NCI-H2196 (cell line): ENCODE data around the gene FMN2.

Experiments
- DNase-seq: peaks from one replicate; lab custom pipeline; 2025; ENCODE audit not compliant: unreplicated experiment; lab: John Stamatoyannopoulos, UW

Gene FMN2

DNA sequence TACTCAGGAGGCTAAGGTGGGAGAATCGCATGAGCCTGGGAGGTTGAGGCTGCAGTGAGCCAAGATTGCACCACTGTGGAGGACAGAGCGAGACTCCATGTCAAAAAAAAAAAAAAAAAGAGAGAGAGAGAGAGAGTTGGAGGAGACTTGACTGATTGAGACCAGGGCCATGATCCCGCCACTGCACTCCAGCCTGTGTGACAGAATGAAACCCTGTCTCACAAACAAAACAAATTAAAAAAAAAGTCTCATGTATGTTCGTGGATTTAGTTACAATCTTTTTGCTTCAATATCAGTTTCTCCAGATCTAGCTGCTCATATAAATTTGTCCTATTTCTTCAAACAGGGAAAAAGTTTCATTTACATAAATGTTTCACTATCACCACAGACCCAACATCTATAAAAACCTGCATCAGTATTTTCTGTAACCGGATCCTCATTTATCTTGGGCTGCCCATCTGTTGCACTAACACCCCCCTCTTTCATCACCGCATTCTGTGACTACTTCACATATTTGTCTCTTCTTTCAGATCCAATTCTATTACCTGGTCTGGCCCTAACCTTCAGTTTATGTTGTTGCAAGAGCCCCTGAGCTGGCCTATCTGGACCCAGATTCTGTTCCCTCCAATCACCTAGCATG, 393.2 kb downstream of the FMN2 start:
- DNase-seq, result no peak

DNA sequence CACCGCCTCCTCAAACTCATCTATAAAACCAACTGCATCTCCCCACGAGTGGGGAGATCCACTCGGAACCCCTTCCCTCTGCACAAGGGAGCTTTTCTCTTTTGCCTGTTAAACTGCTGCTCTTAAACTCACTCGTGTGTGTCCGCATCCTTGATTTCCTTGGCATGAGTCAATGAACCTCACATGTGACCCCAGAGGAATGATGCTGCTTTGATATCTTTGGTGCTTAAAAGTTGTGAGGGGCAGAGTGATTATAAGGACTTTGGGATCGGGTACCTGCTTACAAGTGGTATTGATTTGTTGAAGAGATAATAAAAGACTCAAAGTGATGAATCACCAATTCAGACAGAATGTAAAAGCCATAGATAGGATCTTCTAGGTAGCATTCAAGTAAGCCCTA, 394.9 kb downstream of the FMN2 start:
- no peak for DNase-seq

DNA sequence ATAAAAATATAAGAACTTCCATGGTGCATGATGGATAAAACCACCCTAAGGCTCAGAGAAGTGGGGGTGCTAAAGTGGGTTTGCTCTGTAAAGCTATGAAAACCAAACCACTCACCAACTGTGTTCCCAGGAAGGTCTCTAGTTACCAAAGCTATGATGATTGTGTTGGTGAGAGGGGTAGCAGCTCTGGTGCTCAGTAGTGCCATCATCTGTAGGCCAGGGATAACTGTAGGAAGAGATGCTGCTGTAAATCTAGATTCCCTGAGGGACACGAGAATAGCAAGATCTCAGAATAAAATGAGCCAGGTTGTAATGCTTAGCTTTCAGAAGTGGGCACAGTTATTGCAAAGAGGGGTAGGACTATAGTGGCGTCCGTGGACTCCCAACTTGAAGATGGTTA, 395.8 kb downstream of the FMN2 start:
- no peak for DNase-seq

DNA sequence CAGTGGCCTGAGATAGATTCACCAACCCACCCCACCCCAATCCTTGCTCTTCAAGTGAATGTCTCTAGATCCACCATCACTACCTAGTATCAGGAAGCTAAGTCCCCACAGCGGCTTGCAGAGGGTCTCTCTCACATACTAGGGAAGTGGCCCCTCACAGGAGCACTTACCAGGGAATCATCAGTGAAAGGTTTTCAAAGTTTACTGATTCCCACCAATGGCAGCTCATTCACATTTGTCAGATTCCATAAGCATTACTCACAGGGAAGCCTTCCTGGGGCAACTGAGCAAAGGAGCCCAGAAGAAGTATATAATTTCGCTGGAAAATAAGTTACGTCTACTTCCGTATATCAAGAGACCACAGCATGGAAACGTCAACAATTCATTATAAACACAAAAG, 399.5 kb downstream of the FMN2 start:
- DNase-seq, result no peak

DNA sequence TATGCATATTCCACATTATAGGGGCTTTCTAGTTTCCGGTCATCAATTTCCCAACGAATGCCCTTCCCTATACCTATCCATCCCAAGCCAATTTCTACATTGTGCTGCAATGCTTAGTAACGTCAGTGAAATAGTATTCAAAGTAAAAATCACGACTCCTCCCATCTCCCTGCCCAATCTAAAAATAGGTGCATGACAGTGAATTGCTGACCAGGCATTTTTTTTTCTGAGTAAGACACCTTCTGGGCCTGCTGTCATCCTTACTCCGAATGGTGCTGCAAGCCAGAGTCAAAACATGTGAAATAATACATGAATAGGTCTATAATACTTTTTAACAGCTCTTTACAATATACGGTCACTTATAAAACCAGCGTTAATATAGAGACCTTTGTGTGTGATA, 400.1 kb downstream of the FMN2 start:
- DNase-seq, result no peak

DNA sequence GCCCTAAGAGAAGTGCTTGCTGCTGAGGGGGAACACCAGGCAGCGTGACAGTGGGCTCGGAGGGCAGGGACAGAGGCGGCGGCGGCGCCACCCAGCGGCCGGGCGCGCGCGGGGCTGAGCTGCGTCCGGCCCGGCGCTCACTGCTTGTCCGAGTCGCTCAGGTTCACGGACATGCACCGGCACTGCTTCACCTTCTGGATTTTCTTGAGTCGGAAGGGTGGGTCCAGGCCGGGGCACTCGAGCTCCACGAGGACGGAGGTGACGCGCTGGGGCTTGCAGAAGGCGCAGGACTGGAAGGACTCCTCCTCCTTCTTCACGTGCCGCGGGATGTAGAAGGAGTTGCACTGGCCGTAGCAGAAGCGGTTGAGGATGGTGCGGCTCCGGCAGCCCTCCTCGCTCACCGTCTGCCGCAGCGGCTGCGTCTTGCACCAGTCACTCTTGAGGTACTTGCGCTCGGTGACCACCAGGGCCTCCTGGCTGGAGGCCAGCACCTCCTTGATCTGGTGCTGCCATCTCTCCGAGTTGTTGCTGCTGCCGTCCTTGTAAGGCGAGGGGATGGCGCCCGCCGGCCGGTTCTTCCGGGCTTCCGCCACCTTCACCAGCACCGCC, 401.3 kb downstream of the FMN2 start:
- DNase-seq, result no peak

DNA sequence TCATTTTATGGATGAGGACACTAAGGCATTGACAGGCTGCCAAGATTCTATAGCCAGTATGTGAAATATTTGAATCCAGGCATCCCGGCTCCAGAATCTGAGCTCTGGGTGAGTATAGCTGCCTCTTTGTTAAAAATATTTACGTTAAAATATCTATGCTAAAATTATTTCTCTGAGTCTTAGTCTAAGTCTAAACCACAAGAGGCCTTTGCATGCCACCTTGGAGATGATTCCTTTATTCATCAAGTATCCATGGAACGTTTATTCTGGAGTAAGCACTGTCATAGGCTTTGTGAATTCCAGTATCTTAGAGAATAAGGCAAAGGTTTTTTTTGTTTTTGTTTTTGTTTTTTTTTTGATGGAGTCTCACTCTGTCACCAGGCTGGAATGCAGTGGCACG, 403.9 kb downstream of the FMN2 start:
- DNase-seq, result no peak

DNA sequence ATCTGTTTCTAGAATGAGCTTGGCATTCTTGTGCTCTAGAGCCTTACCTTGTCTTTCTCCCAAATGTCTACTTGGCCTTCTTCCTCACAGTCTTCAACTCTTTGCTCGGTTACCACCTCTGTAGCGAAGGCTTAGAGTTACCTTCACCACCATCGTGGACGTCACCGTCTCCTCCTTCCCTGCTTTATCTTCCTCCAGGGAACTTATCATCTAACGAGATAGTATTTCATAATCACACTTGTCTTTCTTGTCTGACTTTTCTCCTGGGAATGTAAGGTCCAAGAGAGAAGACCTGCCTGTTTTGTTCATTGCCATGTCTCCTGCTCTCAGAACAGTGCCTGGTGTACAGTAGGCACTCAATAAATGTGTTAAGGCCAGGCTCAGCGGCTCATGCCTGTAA, 404.7 kb downstream of the FMN2 start:
- no peak for DNase-seq

DNA sequence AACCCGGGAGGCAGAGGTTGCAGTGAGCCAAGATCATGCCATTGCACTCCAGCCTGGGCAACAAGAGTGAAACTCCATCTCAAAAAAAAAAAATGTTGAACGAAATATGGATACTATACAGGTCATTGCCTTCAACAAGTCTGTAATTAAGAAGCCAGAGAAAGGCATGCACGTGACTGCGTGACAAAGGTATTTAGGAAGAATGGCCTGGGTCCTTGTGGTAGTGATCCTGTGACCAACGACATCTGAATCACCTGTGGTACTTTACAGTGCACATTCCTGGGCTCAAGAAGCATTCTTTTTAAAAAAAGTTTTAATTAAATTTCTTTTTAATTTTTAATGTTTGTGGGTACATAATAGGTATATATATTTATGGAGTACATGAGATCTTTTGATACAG, 405.3 kb downstream of the FMN2 start:
- no peak for DNase-seq

DNA sequence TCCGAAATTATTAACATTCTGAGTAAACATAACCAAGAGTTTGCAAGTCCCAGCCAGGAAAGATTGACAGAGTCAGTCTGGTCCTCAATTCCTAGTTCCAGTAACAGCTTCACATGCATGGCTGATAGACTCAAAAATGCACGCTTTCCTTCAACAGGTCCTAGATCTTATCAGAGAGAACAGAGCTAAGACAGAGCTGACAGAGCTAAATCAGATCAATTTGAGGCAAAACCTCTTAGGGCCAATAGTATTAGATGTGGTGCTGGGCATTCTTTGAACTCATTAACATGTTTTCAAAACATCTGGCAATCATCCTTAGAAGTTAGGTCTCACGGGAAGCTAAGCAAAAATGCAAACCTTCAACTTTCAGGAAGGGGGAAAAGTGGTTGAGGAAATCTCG, 406.2 kb downstream of the FMN2 start:
- DNase-seq, result no peak

DNA sequence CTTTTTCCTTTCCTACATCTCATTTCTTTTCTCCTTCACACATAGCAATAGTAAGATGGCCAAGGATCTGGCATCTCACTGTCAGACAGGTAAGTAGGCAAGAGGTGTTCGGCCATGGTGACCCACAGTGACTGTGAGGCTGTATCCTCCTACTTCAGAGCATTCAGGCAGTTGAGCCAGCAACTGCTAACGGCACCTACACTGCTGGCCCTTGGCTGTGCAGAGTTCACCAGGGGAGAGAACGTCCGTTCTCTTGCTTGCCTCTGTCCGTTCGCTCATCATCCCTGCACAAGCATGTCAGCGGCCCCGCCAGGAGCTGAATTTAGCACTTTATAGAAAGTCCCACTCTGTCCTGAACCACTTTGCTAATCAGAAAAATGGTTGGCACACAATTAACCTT, 406.7 kb downstream of the FMN2 start:
- DNase-seq, result no peak

DNA sequence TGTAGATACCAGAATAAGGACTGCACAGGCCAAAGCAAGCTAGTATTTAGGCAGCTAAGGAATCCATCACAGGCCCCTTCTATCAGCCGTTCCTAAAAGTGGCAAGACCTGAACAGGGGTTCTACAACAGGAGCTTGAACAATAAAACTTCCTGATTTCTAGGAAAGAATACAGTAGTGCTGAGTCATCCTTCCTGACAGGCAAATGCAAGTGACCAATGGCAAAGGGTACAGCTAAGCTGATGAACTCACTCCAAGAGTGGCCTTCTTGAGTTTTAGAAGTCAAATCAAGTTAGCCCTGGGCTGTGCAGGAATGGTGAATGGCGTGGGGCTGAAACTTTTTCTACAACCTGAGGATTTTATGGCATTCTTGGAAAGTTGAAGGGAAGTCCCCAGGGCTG, 407.3 kb downstream of the FMN2 start:
- no peak for DNase-seq

DNA sequence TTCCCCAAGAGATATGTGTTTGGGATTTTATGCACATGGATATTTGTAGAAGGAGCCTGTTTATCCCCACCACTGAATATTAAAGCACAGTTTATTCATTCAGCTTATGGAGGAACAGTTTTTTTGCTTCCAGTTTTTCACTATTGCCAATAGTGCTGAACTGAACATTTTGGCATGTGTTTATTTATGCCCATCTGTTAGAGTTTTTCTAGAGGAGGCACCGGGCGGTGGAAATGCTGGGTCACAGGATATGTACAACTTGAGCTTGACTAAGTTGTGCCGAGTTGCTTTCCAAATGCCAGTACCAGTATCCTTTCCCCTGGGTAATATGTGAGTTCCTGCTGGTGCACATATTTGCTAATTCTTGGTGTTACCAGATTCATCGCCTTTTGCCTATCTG, 409.0 kb downstream of the FMN2 start:
- no peak for DNase-seq

DNA sequence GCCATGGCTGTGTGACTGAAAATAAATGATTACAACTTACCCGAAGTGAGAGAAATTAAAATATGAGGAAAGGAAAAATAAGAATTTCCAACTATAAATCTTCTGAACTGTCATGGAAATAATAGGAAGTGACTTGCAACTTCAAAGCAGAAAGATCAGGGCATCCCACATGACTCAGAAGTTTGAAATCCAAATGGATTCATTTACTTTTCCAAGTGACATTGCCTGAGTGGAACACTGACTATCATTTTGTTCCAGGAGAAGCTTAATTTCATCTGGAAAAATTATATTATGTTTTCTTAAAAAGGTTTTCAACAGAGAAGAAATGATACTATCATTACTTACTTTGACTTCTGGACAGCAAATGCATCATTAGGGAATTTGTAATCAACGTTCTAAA, 409.4 kb downstream of the FMN2 start:
- DNase-seq, result no peak

DNA sequence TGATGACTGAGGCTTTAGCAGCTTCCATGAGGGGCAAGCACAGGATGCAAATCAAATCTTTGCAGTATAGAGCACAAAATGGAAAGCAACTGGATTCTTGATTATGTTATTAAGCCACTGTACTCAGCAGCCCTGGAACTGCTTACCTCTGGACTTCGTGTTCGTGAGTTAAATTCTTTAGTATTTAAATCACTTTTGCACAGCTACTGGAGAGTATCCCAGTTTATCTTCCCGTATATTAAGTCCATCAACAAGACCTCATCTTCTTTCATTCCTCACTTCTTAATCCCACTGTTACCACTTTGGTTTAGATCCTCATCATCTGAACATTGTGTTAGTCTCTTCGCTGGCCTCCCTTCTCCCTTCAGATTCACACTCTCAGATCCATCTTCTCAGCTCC, 411.4 kb downstream of the FMN2 start:
- no peak for DNase-seq

DNA sequence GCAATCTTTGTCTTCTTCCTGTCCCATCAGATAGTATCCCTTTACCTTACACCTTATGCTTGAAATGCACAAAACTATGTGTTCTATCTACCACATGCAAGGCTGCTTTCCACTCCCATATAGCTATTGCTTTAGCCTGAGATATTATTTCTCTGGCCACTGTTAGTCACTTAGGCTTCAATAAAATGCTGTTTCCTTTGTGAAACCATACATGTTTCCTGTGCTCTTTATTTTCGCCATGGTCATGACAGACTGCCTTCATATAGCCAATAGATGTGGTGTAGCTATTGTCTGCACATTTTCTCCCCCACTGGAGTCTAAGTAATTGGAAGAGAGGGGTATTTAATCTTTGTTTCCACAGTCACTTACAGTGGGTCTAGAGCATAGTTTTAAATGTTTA, 411.9 kb downstream of the FMN2 start:
- DNase-seq, result no peak

DNA sequence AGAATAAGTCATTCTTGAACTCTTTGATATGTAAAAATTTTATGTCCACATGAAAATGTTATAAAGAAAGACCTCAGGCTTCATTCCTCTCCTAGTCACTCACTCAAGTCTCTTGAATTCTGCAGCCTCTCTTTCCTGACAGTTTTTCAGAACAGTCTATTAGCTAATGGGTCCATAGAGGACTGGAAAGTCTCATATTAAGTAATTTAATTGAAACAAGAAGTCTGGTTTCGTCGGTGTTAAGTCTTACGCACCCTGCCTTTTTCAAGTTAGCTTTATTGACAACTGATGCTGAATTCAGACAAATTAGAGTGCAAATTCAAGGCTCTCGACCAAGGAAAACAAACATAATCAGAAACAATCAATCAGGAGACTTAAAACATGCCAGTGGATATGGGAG, 414.5 kb downstream of the FMN2 start:
- no peak for DNase-seq

DNA sequence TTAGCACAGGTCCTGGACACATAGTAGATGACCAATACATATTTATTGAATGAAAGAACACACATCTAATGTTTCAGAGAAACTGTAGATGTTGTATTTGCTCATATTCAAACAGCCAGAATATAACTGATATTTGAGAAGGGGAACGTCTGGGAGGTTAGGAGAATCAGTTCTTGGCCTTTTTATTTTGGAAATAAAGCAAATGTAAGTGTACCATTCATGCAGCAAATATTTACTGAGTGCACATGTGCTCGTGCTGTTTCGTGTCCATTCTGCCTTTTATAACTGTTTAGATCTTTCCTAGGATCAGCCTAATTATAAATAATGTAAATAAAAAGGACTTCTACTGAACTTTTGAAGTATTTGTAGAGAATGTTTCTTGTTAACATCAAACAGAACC, 416.5 kb downstream of the FMN2 start:
- no peak for DNase-seq

DNA sequence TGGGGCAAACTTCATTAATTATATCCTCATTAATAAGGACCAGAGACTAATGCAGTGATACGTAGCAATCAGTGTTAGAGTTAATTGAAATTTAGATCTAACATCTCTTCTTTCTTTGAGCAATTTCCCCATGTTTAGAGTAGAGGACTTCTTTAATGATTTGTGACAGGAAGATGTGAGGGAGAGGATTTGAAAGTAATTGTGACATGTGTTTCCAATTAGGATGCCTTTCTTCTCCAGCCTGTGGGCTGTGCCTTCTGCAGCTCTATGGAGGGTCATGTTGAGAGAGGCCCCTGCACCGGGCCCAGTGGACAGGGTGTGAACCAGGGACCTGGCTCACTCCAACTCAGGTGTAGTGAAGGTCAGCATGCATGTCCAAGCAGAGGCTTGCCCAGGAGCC, 417.3 kb downstream of the FMN2 start:
- DNase-seq, result no peak

DNA sequence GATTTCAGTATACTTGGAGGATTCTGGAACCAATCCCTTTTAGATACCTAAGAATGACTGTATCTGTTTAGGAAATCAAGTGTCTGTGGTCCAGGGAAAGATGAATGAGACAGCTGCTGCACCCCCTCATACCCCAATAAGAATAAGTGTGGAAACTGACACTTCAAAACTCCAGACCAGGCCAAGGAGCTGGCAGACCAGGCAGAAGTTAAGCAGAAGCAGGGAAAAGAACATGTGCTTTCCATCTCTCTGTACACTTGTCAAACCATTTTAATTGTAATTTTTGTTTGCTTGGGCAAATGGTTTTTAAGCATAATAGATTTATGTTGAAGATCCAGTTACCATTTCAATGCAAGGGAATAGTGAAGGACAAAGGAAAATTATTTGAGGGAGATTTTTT, 420.1 kb downstream of the FMN2 start:
- no peak for DNase-seq

DNA sequence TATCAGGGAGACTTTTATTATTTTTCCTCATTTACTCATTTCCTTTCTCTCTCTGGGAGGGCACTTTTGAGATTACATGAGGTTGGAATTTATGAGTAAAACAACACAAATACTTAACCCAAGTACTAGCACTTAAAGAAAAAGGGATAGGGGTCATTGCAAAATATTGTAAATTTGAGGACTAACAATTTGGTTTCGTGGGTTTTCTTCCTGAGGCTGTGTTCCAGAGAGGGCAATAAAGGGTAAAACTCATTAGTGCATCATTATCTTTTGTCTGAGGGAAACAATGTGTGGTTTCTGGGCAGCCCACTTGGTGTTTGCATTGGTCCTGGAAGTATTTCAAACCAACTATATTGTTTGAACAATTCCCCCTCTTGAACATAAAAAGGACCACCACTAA, 423.8 kb downstream of the FMN2 start:
- no peak for DNase-seq

DNA sequence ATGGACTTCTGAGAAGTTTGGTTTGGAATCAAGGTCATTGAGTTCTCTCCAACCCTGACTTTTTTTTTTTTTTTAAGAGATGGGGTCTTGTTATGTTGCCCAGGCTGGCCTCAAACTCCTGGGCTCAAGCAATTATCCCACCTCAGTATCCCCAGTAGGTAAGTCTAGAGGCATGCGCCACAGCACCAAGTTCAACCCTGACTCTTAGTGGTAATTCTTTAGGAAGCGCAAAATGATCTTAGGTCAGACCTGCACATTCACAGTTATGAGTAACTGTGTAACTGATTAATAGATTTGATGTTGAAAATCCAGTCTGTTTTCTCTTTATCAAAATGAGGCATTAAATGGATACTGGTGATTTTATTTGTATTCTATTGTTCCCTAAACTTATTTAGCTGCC, 424.4 kb downstream of the FMN2 start:
- DNase-seq, result no peak

DNA sequence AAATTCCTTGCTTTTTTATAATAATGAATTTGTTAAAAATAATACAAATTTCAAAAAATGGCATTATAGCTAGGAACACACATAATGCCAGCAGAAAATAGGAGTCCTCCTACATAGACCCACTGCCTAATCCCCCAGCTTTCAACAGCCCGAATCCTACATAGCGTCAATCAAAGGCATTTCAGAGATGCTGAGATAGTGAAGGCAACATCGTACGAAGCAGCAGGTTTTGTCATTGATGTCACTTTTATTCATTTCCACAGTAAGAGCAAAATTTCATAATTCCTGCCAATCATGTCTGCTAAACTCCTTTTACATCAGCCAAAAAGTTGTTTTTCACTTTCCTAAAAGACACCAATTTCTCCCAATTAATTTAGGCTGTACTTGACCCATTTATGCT, 426.2 kb downstream of the FMN2 start:
- DNase-seq, result no peak
